GM23338 (cell line): ENCODE results near the gene DLG2. TPM values are rescaled to one million over a fixed set of nuclear protein-coding genes. Genes with fewer than 3 reads are reported as not detected.

Experiments used
- ATAC-seq: fragments of 200-7000 bp; cut with Tn5 transposase; 3 replicates; pipeline ENCODE4 v1.9.1; 2020
- DNase-seq: peaks from one replicate; pipeline ENCODE4 v3.0.0-alpha.2; 2015; ENCODE audit warnings: low spot score
- H2AFZ ChIP-seq: fragments of 200-600 bp; sonication (generic); 2 replicates; pipeline ENCODE4 v1.8.0; 2016; ENCODE audit warnings: antibody characterized with exemption, mild to moderate bottlenecking, moderate library complexity
- H3F3A ChIP-seq: fragments of 200-600 bp; sonication (generic); replicated peaks from 2 replicates; pipeline ENCODE4 v1.8.0; 2017; ENCODE audit warnings: antibody characterized with exemption, mixed run types, low read depth
- H3K27ac ChIP-seq: fragments of 200-600 bp; sonication (generic); 2 replicates; pipeline ENCODE4 v1.6.1; 2016; ENCODE audit warnings: low read depth
- H3K27me3 ChIP-seq: fragments of 200-600 bp; sonication (generic); 2 replicates; pipeline ENCODE4 v1.8.0; 2016; ENCODE audit warnings: mild to moderate bottlenecking, mixed run types, moderate library complexity; ENCODE audit not compliant: insufficient read depth
- H3K36me3 ChIP-seq: fragments of 200-600 bp; sonication (generic); 2 replicates; pipeline ENCODE4 v1.8.0; 2016; ENCODE audit warnings: mild to moderate bottlenecking; ENCODE audit not compliant: insufficient read depth
- H3K4me1 ChIP-seq: fragments of 200-600 bp; sonication (generic); 2 replicates; pipeline ENCODE4 v1.8.0; 2016; ENCODE audit warnings: mild to moderate bottlenecking, moderate library complexity; ENCODE audit not compliant: insufficient read depth
- H3K4me2 ChIP-seq: fragments of 200-600 bp; sonication (generic); 2 replicates; pipeline ENCODE4 v1.7.1; 2017; ENCODE audit warnings: mixed run types
- H3K4me3 ChIP-seq: fragments of 200-600 bp; sonication (generic); 2 replicates; pipeline ENCODE4 v1.6.1; 2016; ENCODE audit warnings: mixed run types
- H3K79me2 ChIP-seq: fragments of 200-600 bp; sonication (generic); replicated peaks from 2 replicates; pipeline ENCODE4 v1.8.0; 2017; ENCODE audit warnings: mild to moderate bottlenecking; ENCODE audit not compliant: insufficient read depth
- H3K9me2 ChIP-seq: fragments of 200-600 bp; sonication (generic); 2 replicates; pipeline ENCODE4 v1.8.0; 2017; ENCODE audit not compliant: insufficient read depth
- H4K20me1 ChIP-seq: fragments of 200-600 bp; sonication (generic); replicated peaks from 2 replicates; pipeline ENCODE4 v1.8.0; 2017; ENCODE audit warnings: mild to moderate bottlenecking; ENCODE audit not compliant: insufficient read depth
- H3K27ac Mint-ChIP-seq: 2 replicates; pipeline ENCODE4 v1.8.0; 2020; ENCODE audit warnings: inconsistent platforms, mild to moderate bottlenecking, moderate library complexity, mixed read lengths
- H3K27me3 Mint-ChIP-seq: 3 replicates; pipeline ENCODE4 v1.8.0; 2022; ENCODE audit warnings: low read depth, mild to moderate bottlenecking, moderate library complexity, mixed read lengths, inconsistent platforms; ENCODE audit not compliant: insufficient read depth, poor library complexity
- H3K36me3 Mint-ChIP-seq: 3 replicates; pipeline ENCODE4 v1.8.0; 2021; ENCODE audit warnings: low read depth, mild to moderate bottlenecking, inconsistent platforms, moderate library complexity, mixed read lengths
- H3K4me1 Mint-ChIP-seq: 3 replicates; pipeline ENCODE4 v1.8.0; 2020; ENCODE audit warnings: mild to moderate bottlenecking, inconsistent platforms, mixed read lengths
- H3K4me3 Mint-ChIP-seq: 3 replicates; pipeline ENCODE4 v1.8.0; 2021; ENCODE audit warnings: moderate library complexity, mild to moderate bottlenecking, inconsistent platforms, mixed read lengths
- H3K9me3 Mint-ChIP-seq: 3 replicates; pipeline ENCODE4 v1.8.0; 2020; ENCODE audit warnings: moderate library complexity, mild to moderate bottlenecking, inconsistent platforms, mixed read lengths
- CREB1 ChIP-seq: fragments of 250-450 bp; sonication (Bioruptor Pico); IDR thresholded peaks from 2 replicates; pipeline ENCODE4 v1.5.0; 2020; ENCODE audit warnings: low read depth, mild to moderate bottlenecking, moderate library complexity
- EZH2 ChIP-seq: fragments of 200-600 bp; sonication (generic); IDR thresholded peaks from one replicate; pipeline ENCODE4 v1.8.0; 2017; ENCODE audit warnings: antibody characterized with exemption, mild to moderate bottlenecking, low read depth; ENCODE audit not compliant: unreplicated experiment
- EZH2phosphoT487 ChIP-seq: fragments of 200-600 bp; sonication (generic); IDR thresholded peaks from one replicate; pipeline ENCODE4 v1.8.1; 2018; ENCODE audit warnings: antibody characterized with exemption; ENCODE audit not compliant: unreplicated experiment
- JUNB ChIP-seq: IDR thresholded peaks from one replicate; pipeline ENCODE4 v1.6.1; 2016; ENCODE audit warnings: antibody characterized with exemption; ENCODE audit not compliant: unreplicated experiment
- NANOG ChIP-seq: IDR thresholded peaks from 2 replicates; pipeline ENCODE4 v1.6.1; 2016; ENCODE audit warnings: antibody characterized with exemption, borderline replicate concordance
- POLR2AphosphoS5 ChIP-seq: IDR thresholded peaks from 2 replicates; pipeline ENCODE4 v1.6.1; 2016; ENCODE audit warnings: antibody characterized with exemption, low read depth
- STAT1 ChIP-seq: IDR thresholded peaks from one replicate; pipeline ENCODE4 v1.6.1; 2016; ENCODE audit warnings: antibody characterized with exemption; ENCODE audit not compliant: unreplicated experiment
- ZNF114 ChIP-seq: fragments of 250-450 bp; sonication (Bioruptor Pico); IDR thresholded peaks from 2 replicates; pipeline ENCODE4 v1.5.0; 2020; ENCODE audit warnings: mild to moderate bottlenecking, moderate library complexity
- ZNF331 ChIP-seq: fragments of 250-450 bp; sonication (Bioruptor Pico); IDR thresholded peaks from 2 replicates; pipeline ENCODE4 v1.5.0; 2020; ENCODE audit warnings: low read depth, mild to moderate bottlenecking, moderate library complexity
- polyA plus RNA-seq: library from polyadenylated mRNA; unstranded; fragments of >200 nt; fragmentation: Nextera tagmentation; extraction: Ambion mirVana; gene quantifications from 2 replicates; pipeline ENCODE4 v1.2.1, GENCODE V29; 2016
- total RNA-seq: library from RNA; depleted of rRNA; stranded (reverse); fragments of >200 nt; shearing (Covaris generic); gene quantifications from 2 replicates; pipeline ENCODE4 v1.2.3, GENCODE V29; 2014
- TF ChIP-seq, protein P1 (sequence below): fragments of 250-450 bp; sonication (Bioruptor Pico); IDR thresholded peaks from 2 replicates; pipeline ENCODE4 v1.5.0; 2020; ENCODE audit warnings: mild to moderate bottlenecking, moderate library complexity
- TF ChIP-seq, protein P2 (sequence below): IDR thresholded peaks from 2 replicates; pipeline ENCODE4 v1.6.1; 2016; ENCODE audit warnings: antibody characterized with exemption
- TF ChIP-seq, protein P3 (sequence below): IDR thresholded peaks from one replicate; pipeline ENCODE4 v1.6.1; 2018; ENCODE audit warnings: antibody characterized with exemption; ENCODE audit not compliant: unreplicated experiment
- TF ChIP-seq, protein P4 (sequence below), 2 experiments: fragments of 200-600 bp in 1 of 2; sonication (generic) in 1 of 2; conservative IDR thresholded peaks; 2 replicates each; pipeline versions ENCODE4 v1.5.1 to v1.6.1; 2016 to 2017; ENCODE audit warnings: antibody characterized with exemption in 2 of 2, low read depth in 2 of 2, mild to moderate bottlenecking in 2 of 2, moderate library complexity in 1 of 2

Gene DLG2
- total and polyA plus RNA-seq, 2 experiments from 2014 or later: 19.8 to 21.5 TPM

DNA sequence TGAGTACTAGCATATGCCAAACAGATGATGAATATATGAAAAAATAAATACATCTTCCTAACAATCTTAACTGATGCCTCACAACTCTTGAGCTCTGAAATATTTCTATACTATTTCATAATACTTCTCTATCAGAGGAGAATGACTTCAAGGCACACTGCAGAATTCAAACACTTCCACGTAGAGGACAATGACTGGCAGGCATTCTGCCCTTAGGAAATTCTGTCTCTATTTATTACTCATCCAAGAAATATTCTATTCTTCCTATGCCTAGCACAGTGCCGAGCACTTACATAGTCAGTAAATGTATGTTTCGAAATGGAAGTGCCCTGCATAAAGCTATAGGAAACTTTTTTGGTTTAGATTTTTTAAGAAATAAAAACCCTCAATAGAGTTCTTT, 809.1 kb downstream of the DLG2 start:
- Mint-ChIP-seq H3K27ac (no peak overlapping the region), H3K9me3 (no peaks in the 10 kb centered on the region), H3K4me3 (no peak overlapping the region), H3K36me3 (no peaks in the 10 kb centered on the region), H3K4me1 (peaks cover 7% of the 10 kb centered on the region; the same call in 2 of the 3 replicates), H3K27me3 (no peaks in the 10 kb centered on the region)
- Histone ChIP-seq H3K4me3 (no peak overlapping the region), H2AFZ (no peak overlapping the region), H3K27ac (no peak overlapping the region), H3K79me2 (no peaks in the 10 kb centered on the region), H3K27me3 (no peaks in the 10 kb centered on the region), H3K36me3 (no peaks in the 10 kb centered on the region), H4K20me1 (no peaks in the 10 kb centered on the region), H3K9me2 (no peaks in the 10 kb centered on the region), H3K4me1 (no peaks in the 10 kb centered on the region), H3K4me2 (no peak overlapping the region), H3F3A (no peaks in the 10 kb centered on the region)
- ATAC-seq (no peak), DNase-seq (no peak)
- no peak for TF ChIP-seq EZH2phosphoT487
- TF ChIP-seq CREB1 (CRISPR knock-in tag): no peak
- no peak for TF ChIP-seq JUNB
- TF ChIP-seq NANOG: no peak
- TF ChIP-seq ZNF331 (CRISPR knock-in tag): no peak
- no peak for TF ChIP-seq POLR2AphosphoS5
- TF ChIP-seq EZH2: no peak
- TF ChIP-seq, protein P1, sequence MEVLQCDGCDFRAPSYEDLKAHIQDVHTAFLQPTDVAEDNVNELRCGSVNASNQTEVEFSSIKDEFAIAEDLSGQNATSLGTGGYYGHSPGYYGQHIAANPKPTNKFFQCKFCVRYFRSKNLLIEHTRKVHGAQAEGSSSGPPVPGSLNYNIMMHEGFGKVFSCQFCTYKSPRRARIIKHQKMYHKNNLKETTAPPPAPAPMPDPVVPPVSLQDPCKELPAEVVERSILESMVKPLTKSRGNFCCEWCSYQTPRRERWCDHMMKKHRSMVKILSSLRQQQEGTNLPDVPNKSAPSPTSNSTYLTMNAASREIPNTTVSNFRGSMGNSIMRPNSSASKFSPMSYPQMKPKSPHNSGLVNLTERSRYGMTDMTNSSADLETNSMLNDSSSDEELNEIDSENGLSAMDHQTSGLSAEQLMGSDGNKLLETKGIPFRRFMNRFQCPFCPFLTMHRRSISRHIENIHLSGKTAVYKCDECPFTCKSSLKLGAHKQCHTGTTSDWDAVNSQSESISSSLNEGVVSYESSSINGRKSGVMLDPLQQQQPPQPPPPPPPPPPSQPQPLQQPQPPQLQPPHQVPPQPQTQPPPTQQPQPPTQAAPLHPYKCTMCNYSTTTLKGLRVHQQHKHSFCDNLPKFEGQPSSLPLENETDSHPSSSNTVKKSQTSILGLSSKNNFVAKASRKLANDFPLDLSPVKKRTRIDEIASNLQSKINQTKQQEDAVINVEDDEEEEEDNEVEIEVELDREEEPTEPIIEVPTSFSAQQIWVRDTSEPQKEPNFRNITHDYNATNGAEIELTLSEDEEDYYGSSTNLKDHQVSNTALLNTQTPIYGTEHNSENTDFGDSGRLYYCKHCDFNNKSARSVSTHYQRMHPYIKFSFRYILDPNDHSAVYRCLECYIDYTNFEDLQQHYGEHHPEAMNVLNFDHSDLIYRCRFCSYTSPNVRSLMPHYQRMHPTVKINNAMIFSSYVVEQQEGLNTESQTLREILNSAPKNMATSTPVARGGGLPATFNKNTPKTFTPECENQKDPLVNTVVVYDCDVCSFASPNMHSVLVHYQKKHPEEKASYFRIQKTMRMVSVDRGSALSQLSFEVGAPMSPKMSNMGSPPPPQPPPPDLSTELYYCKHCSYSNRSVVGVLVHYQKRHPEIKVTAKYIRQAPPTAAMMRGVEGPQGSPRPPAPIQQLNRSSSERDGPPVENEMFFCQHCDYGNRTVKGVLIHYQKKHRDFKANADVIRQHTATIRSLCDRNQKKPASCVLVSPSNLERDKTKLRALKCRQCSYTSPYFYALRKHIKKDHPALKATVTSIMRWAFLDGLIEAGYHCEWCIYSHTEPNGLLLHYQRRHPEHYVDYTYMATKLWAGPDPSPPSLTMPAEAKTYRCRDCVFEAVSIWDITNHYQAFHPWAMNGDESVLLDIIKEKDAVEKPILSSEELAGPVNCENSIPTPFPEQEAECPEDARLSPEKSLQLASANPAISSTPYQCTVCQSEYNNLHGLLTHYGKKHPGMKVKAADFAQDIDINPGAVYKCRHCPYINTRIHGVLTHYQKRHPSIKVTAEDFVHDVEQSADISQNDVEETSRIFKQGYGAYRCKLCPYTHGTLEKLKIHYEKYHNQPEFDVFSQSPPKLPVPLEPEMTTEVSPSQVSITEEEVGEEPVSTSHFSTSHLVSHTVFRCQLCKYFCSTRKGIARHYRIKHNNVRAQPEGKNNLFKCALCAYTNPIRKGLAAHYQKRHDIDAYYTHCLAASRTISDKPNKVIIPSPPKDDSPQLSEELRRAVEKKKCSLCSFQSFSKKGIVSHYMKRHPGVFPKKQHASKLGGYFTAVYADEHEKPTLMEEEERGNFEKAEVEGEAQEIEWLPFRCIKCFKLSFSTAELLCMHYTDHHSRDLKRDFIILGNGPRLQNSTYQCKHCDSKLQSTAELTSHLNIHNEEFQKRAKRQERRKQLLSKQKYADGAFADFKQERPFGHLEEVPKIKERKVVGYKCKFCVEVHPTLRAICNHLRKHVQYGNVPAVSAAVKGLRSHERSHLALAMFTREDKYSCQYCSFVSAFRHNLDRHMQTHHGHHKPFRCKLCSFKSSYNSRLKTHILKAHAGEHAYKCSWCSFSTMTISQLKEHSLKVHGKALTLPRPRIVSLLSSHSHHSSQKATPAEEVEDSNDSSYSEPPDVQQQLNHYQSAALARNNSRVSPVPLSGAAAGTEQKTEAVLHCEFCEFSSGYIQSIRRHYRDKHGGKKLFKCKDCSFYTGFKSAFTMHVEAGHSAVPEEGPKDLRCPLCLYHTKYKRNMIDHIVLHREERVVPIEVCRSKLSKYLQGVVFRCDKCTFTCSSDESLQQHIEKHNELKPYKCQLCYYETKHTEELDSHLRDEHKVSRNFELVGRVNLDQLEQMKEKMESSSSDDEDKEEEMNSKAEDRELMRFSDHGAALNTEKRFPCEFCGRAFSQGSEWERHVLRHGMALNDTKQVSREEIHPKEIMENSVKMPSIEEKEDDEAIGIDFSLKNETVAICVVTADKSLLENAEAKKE (CRISPR knock-in tag): no peak
- TF ChIP-seq ZNF114: no peak
- TF ChIP-seq, protein P2, sequence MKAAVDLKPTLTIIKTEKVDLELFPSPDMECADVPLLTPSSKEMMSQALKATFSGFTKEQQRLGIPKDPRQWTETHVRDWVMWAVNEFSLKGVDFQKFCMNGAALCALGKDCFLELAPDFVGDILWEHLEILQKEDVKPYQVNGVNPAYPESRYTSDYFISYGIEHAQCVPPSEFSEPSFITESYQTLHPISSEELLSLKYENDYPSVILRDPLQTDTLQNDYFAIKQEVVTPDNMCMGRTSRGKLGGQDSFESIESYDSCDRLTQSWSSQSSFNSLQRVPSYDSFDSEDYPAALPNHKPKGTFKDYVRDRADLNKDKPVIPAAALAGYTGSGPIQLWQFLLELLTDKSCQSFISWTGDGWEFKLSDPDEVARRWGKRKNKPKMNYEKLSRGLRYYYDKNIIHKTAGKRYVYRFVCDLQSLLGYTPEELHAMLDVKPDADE: no peak
- TF ChIP-seq, protein P3, sequence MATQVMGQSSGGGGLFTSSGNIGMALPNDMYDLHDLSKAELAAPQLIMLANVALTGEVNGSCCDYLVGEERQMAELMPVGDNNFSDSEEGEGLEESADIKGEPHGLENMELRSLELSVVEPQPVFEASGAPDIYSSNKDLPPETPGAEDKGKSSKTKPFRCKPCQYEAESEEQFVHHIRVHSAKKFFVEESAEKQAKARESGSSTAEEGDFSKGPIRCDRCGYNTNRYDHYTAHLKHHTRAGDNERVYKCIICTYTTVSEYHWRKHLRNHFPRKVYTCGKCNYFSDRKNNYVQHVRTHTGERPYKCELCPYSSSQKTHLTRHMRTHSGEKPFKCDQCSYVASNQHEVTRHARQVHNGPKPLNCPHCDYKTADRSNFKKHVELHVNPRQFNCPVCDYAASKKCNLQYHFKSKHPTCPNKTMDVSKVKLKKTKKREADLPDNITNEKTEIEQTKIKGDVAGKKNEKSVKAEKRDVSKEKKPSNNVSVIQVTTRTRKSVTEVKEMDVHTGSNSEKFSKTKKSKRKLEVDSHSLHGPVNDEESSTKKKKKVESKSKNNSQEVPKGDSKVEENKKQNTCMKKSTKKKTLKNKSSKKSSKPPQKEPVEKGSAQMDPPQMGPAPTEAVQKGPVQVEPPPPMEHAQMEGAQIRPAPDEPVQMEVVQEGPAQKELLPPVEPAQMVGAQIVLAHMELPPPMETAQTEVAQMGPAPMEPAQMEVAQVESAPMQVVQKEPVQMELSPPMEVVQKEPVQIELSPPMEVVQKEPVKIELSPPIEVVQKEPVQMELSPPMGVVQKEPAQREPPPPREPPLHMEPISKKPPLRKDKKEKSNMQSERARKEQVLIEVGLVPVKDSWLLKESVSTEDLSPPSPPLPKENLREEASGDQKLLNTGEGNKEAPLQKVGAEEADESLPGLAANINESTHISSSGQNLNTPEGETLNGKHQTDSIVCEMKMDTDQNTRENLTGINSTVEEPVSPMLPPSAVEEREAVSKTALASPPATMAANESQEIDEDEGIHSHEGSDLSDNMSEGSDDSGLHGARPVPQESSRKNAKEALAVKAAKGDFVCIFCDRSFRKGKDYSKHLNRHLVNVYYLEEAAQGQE: no peak
- TF ChIP-seq, protein P4, sequence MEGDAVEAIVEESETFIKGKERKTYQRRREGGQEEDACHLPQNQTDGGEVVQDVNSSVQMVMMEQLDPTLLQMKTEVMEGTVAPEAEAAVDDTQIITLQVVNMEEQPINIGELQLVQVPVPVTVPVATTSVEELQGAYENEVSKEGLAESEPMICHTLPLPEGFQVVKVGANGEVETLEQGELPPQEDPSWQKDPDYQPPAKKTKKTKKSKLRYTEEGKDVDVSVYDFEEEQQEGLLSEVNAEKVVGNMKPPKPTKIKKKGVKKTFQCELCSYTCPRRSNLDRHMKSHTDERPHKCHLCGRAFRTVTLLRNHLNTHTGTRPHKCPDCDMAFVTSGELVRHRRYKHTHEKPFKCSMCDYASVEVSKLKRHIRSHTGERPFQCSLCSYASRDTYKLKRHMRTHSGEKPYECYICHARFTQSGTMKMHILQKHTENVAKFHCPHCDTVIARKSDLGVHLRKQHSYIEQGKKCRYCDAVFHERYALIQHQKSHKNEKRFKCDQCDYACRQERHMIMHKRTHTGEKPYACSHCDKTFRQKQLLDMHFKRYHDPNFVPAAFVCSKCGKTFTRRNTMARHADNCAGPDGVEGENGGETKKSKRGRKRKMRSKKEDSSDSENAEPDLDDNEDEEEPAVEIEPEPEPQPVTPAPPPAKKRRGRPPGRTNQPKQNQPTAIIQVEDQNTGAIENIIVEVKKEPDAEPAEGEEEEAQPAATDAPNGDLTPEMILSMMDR (conservative IDR thresholded peaks at IDR 0.05; ENCODE audit: low read depth in 2 of 2): no peak
- TF ChIP-seq STAT1: no peak
